A673 (cell line): ENCODE data around the gene RNF10.

Experiments used
- CTCF ChIP-seq: fragments of 300-800, 200-600 bp; sonication (generic); conservative IDR thresholded peaks from 2 replicates; pipeline ENCODE4 v1.5.1; 2017; ENCODE audit warnings: low read depth, mild to moderate bottlenecking, antibody characterized with exemption, low read length, moderate library complexity, mixed read lengths
- EZH2 ChIP-seq: fragments of 200-600 bp; sonication (generic); IDR thresholded peaks from 2 replicates; pipeline ENCODE4 v1.6.1; 2017; ENCODE audit warnings: borderline replicate concordance, low read depth, mild to moderate bottlenecking, mixed read lengths, antibody characterized with exemption, low read length; ENCODE audit not compliant: poor library complexity, severe bottlenecking

GRCh38 chr12:120537856-120538220, 3.7 kb downstream of the RNF10 start:
- no peak for TF ChIP-seq CTCF
- TF ChIP-seq EZH2: no peak
